Stimulated activated CD4-positive, alpha-beta T cell treated with anti-CD3 and anti-CD28 coated beads, Interleukin-15, amount 100 ng/mL, for 24 hours (primary cell): ENCODE results near the gene CARNS1.
A peak's percentile ranks its signal among the peaks of the same experiment; 100 is the strongest.

Experiments
- DNase-seq: peaks from one replicate; pipeline ENCODE4 v3.0.0-alpha.2; 2020

The CARNS1 gene

GRCh38 chr11:67468456-67468758, 52.9 kb downstream of the CARNS1 start:
- DNase-seq, result peak; percentile 55

- peak; percentile 93 for DNase-seq
These were observed 53.5 kb downstream of the CARNS1 start, which contains the start of gene TMEM134 for GRCh38 chr11:67468759-67469507. TMEM134 (minus strand) TSS chr11:67469251; CDS start chr11:67469192, 59 bp downstream.

- no peak for DNase-seq
These were observed 54.0 kb downstream of the CARNS1 start for GRCh38 chr11:67469508-67469811.

GRCh38 chr11:67470337-67471002, 55.0 kb downstream of the CARNS1 start:
- DNase-seq, result no peak

- no peak for DNase-seq
These were observed 57.4 kb downstream of the CARNS1 start for GRCh38 chr11:67472882-67473281.
